ENCODE data around the gene RBM24. TPM values are rescaled to one million over a fixed set of nuclear protein-coding genes. Genes with fewer than 3 reads are reported as not detected.

Gene RBM24
- total and polyA plus RNA-seq, 2 experiments from 2014 or later, result 0.29 to 0.97 TPM

- Histone ChIP-seq H3K27me3 (peaks cover 24% of the 10 kb centered on the region), H3K4me2 (no peak overlapping the region), H3K9me2 (replicated peaks; ENCODE audit: insufficient read depth) (no peaks in the 10 kb centered on the region), H2AFZ (no peak overlapping the region), H4K20me1 (ENCODE audit: insufficient read depth, poor library complexity, severe bottlenecking) (no peaks in the 10 kb centered on the region), H3K4me1 (ENCODE audit: insufficient read depth) (peaks cover under 1% of the 10 kb centered on the region), H3K4me3 (no peak overlapping the region), H3K9me3 (ENCODE audit: low read depth) (no peaks in the 10 kb centered on the region), H3K36me3 (replicated peaks; ENCODE audit: insufficient read depth, low read depth) (no peaks in the 10 kb centered on the region), H3K79me2 (no peaks in the 10 kb centered on the region), H3K27ac (no peak overlapping the region)
- DNase-seq (ENCODE audit: low spot score), result no peak
- TF ChIP-seq EZH2 (IDR thresholded peaks at IDR 0.05; ENCODE audit: borderline replicate concordance) (no peak), EZH2phosphoT487 (IDR thresholded peaks at IDR 0.05; ENCODE audit: low read depth, severe bottlenecking, unreplicated experiment) (no peak), CTCF (IDR thresholded peaks at IDR 0.05; ENCODE audit: poor library complexity) (no peak)
- 91% methylated on average over 2 of the region's 2 CpGs for WGBS (ENCODE audit: low lambda C conversion rate, missing lambda C conversion rate)
Observed at GRCh38 chr6:17277256-17277655, 3.9 kb upstream of the RBM24 start.

GRCh38 chr6:17278289-17279063, 2.7 kb upstream of the RBM24 start:
- Histone ChIP-seq H3K9me3 (ENCODE audit: low read depth) (no peaks in the 10 kb centered on the region), H3K27me3 (peaks cover 34% of the 10 kb centered on the region), H2AFZ (no peak overlapping the region), H3K4me3 (no peak overlapping the region), H3K4me2 (no peak overlapping the region), H3K27ac (no peak overlapping the region), H3K79me2 (no peaks in the 10 kb centered on the region), H3K36me3 (replicated peaks; ENCODE audit: insufficient read depth, low read depth) (no peaks in the 10 kb centered on the region), H3K4me1 (ENCODE audit: insufficient read depth) (peaks cover 4% of the 10 kb centered on the region), H3K9me2 (replicated peaks; ENCODE audit: insufficient read depth) (no peaks in the 10 kb centered on the region), H4K20me1 (ENCODE audit: insufficient read depth, poor library complexity, severe bottlenecking) (no peaks in the 10 kb centered on the region)
- TF ChIP-seq EZH2phosphoT487 (IDR thresholded peaks at IDR 0.05; ENCODE audit: low read depth, severe bottlenecking, unreplicated experiment), result no peak
- TF ChIP-seq CTCF (IDR thresholded peaks at IDR 0.05; ENCODE audit: poor library complexity), result no peak
- TF ChIP-seq EZH2 (IDR thresholded peaks at IDR 0.05; ENCODE audit: borderline replicate concordance), result no peak
- 69% methylated on average over 10 of the region's 10 CpGs for WGBS (ENCODE audit: low lambda C conversion rate, missing lambda C conversion rate)
- no peak for DNase-seq (ENCODE audit: low spot score)

GRCh38 chr6:17280138-17280537, 1.0 kb upstream of the RBM24 start:
- Histone ChIP-seq H3K9me2 (replicated peaks; ENCODE audit: insufficient read depth) (no peaks in the 10 kb centered on the region), H3K27me3 (peaks cover 47% of the 10 kb centered on the region), H3K79me2 (no peaks in the 10 kb centered on the region), H3K4me3 (no peak overlapping the region), H4K20me1 (ENCODE audit: insufficient read depth, poor library complexity, severe bottlenecking) (no peaks in the 10 kb centered on the region), H3K9me3 (ENCODE audit: low read depth) (no peaks in the 10 kb centered on the region), H2AFZ (peak overlapping the region; percentile 89), H3K4me2 (peak overlapping the region; percentile 96), H3K27ac (no peak overlapping the region), H3K36me3 (replicated peaks; ENCODE audit: insufficient read depth, low read depth) (no peaks in the 10 kb centered on the region), H3K4me1 (ENCODE audit: insufficient read depth) (peaks cover 4% of the 10 kb centered on the region)
- 33% methylated on average over 11 of the region's 11 CpGs for WGBS (ENCODE audit: low lambda C conversion rate, missing lambda C conversion rate)
- TF ChIP-seq EZH2phosphoT487 (IDR thresholded peaks at IDR 0.05; ENCODE audit: low read depth, severe bottlenecking, unreplicated experiment), result no peak
- TF ChIP-seq CTCF (IDR thresholded peaks at IDR 0.05; ENCODE audit: poor library complexity), result no peak
- TF ChIP-seq EZH2 (IDR thresholded peaks at IDR 0.05; ENCODE audit: borderline replicate concordance), result no peak
- no peak for DNase-seq (ENCODE audit: low spot score)
